GM18498 (cell line): ENCODE measurements around the gene TTC28.
"Not testable (repeated sequence)": the region's sequence is repeated elsewhere in the genome, so short reads cannot be mapped to it uniquely, and the experiment has no call there.

Source experiments
- ATAC-seq: cut with Tn5 transposase; IDR thresholded peaks from one replicate; pipeline ENCODE4 v1.9.1; 2021; ENCODE audit warnings: mild to moderate bottlenecking, moderate library complexity; ENCODE audit not compliant: unreplicated experiment

Gene TTC28

GRCh38 chr22:28498044-28498443, 181.6 kb downstream of the TTC28 start:
- ATAC-seq: no peak

GRCh38 chr22:28497188-28497587, 182.5 kb downstream of the TTC28 start:
- ATAC-seq: no peak

GRCh38 chr22:28491289-28491688, 188.4 kb downstream of the TTC28 start:
- ATAC-seq: not testable (repeated sequence)

GRCh38 chr22:28488825-28489224, 190.8 kb downstream of the TTC28 start:
- ATAC-seq: no peak

GRCh38 chr22:28484662-28485061, 195.0 kb downstream of the TTC28 start:
- ATAC-seq: no peak

GRCh38 chr22:28481725-28482124, 197.9 kb downstream of the TTC28 start:
- no peak for ATAC-seq

GRCh38 chr22:28480000-28480715, 199.5 kb downstream of the TTC28 start:
- ATAC-seq: no peak

GRCh38 chr22:28478564-28478963, 201.1 kb downstream of the TTC28 start:
- ATAC-seq: no peak

- ATAC-seq: no peak
These were observed 202.1 kb downstream of the TTC28 start for GRCh38 chr22:28477556-28477955.

- no peak for ATAC-seq
These were observed 205.3 kb downstream of the TTC28 start for GRCh38 chr22:28474330-28474729.

- ATAC-seq: no peak
These were observed 206.4 kb downstream of the TTC28 start for GRCh38 chr22:28473258-28473657.

GRCh38 chr22:28467055-28467454, 212.6 kb downstream of the TTC28 start:
- ATAC-seq: not testable (repeated sequence)

GRCh38 chr22:28466399-28466798, 213.2 kb downstream of the TTC28 start:
- ATAC-seq: no peak

- ATAC-seq: no peak
These were observed 213.8 kb downstream of the TTC28 start for GRCh38 chr22:28465841-28466240.

GRCh38 chr22:28464127-28464526, 215.5 kb downstream of the TTC28 start:
- no peak for ATAC-seq

- ATAC-seq: not testable (repeated sequence)
These were observed 216.2 kb downstream of the TTC28 start for GRCh38 chr22:28463408-28463807.

GRCh38 chr22:28462901-28463300, 216.7 kb downstream of the TTC28 start:
- ATAC-seq: no peak

GRCh38 chr22:28462041-28462440, 217.6 kb downstream of the TTC28 start:
- ATAC-seq: no peak

GRCh38 chr22:28454431-28455064, 225.1 kb downstream of the TTC28 start:
- ATAC-seq: no peak

GRCh38 chr22:28450109-28450508, 229.5 kb downstream of the TTC28 start:
- ATAC-seq: no peak

GRCh38 chr22:28449041-28449440, 230.6 kb downstream of the TTC28 start:
- ATAC-seq: no peak

GRCh38 chr22:28448625-28449024, 231.0 kb downstream of the TTC28 start:
- ATAC-seq: no peak

GRCh38 chr22:28444659-28445058, 235.0 kb downstream of the TTC28 start:
- ATAC-seq: no peak
